Prostate gland (tissue), 2 donors: ENCODE data around the gene SYDE1. TPM values are rescaled to one million over a fixed set of nuclear protein-coding genes. Genes with fewer than 3 reads are reported as not detected.

Experiments
- DNase-seq: peaks from one replicate; pipeline ENCODE4 v3.0.0-alpha.2; 2019; ENCODE audit warnings: low spot score
- H3K27ac ChIP-seq, 2 donors: fragments of 200-600 bp; sonication (generic); 2 replicates each; pipeline ENCODE4 v1.5.1; 2017 to 2019
- H3K27me3 ChIP-seq: fragments of 200-600 bp; sonication (generic); replicated peaks from 2 replicates; pipeline ENCODE4 v1.5.1; 2019; ENCODE audit not compliant: insufficient read depth
- H3K36me3 ChIP-seq, 2 donors: fragments of 200-600 bp; sonication (generic); 1 replicate in 1 of 2; 2 replicates in 1 of 2; pipeline versions ENCODE4 v1.5.1 to v1.8.1; 2017 to 2019
- H3K4me1 ChIP-seq: fragments of 200-600 bp; sonication (generic); replicated peaks from 2 replicates; pipeline ENCODE4 v1.5.1; 2019
- H3K4me3 ChIP-seq, 2 donors: fragments of 200-600 bp; sonication (generic); 2 replicates each; pipeline ENCODE4 v1.5.1; 2017 to 2019
- H3K9me3 ChIP-seq: fragments of 200-600 bp; sonication (generic); 2 replicates; pipeline ENCODE4 v1.5.1; 2017
- CTCF ChIP-seq, 4 experiments: fragments of 200-600 bp in 2 of 4; fragments of 450-650 bp in 2 of 4; sonication (generic) in 2 of 4; IDR thresholded peaks; 1 replicate in 3 of 4; 2 replicates in 1 of 4; pipeline ENCODE4 v1.5.1; 2016 to 2019; ENCODE audit warnings: antibody characterized with exemption in 4 of 4, mild to moderate bottlenecking in 2 of 4, moderate library complexity in 2 of 4
- POLR2A ChIP-seq: fragments of 450-650 bp; IDR thresholded peaks from one replicate; pipeline ENCODE4 v1.6.1; 2016; ENCODE audit warnings: antibody characterized with exemption, mild to moderate bottlenecking
- POLR2AphosphoS5 ChIP-seq: sonication (generic); formaldehyde crosslinking; IDR thresholded peaks from one replicate; pipeline ENCODE4 v1.6.1; 2017; ENCODE audit warnings: antibody characterized with exemption
- WGBS: methylation state at CpG from one replicate; pipeline ENCODE4 v1.1.5; 2018; 5-methylcytosine and 5-hydroxymethylcytosine counted together
- intact Hi-C: fragments of 100-400 bp; cut with DNase I; formaldehyde crosslinking; loops from one replicate; pipeline ENCODE4 v1.14.2; 2022
- total RNA-seq, 2 donors: library from RNA; depleted of rRNA; stranded (reverse); fragments of >200 nt; gene quantifications; one replicate each; pipeline ENCODE4 v1.1.0, GENCODE V29; 2016

The SYDE1 gene
- total RNA-seq, 2 donors from 2014 or later, result 12.2 to 30.4 TPM

DNA sequence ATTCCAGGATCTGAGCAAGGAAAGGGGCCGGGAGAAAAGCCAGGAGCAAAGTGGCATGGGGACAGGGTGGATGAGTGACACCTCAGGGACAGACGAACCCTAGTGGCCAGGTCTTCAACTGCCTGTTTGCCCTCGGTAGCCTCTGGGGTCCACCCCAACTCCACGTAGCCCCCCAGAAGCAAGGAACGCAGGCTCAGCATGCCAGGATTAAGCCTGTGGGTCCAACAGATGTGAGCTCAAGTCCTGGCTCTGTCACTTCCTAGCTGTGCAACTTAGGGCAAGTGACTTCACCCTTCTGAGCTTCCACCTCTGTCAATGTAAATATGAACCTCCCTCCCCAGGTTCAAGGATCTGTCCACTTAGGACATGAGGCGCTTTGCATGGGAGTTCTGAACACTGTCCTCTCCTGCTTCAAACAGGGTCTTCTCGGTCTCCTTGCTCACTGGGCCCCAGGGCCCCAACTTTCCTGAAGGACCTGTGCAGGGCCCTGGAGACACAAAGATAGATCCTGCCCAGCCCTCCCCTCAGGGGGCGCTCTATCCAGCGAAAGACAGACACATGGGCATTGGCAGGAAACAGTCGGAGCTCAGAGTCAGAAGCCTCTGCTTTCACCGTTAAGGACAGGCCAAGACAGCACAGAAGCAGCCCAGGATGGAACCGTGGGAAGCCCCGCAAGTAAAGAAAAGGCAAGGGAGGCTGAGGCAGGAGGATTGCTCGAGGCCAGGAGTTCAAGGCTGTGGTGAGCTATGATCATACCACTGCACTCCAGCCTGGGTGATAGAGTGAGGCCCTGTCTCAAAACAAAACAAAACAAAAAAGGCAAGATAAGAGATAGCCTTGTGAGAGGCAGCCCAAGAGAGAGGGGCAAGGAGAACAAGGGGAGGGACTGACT lies 13.2 kb downstream of the SYDE1 start:
- 89% methylated on average over 14 of the region's 14 CpGs for WGBS
- Histone ChIP-seq H3K4me3 (no peak overlapping the region), H3K4me1 (no peaks in the 10 kb centered on the region), H3K9me3 (no peaks in the 10 kb centered on the region), H3K36me3 (peaks cover 0 to 11% of the 10 kb centered on the region in 2 donors), H3K27me3 (no peaks in the 10 kb centered on the region), H3K27ac (no peak overlapping the region)
- no peak for DNase-seq
- no peak for TF ChIP-seq POLR2A
- TF ChIP-seq CTCF (IDR thresholded peaks at IDR 0.05), result no peak
- intact Hi-C loops, result no loop called here

GRCh38 chr19:15122331-15123030 lies 15.3 kb downstream of the SYDE1 start:
- TF ChIP-seq POLR2AphosphoS5, result no peak
- TF ChIP-seq POLR2A, result no peak
- no peak for TF ChIP-seq CTCF (IDR thresholded peaks at IDR 0.05)
- DNase-seq, result no peak
- Histone ChIP-seq H3K27ac (no peak overlapping the region), H3K27me3 (no peaks in the 10 kb centered on the region), H3K9me3 (no peaks in the 10 kb centered on the region), H3K36me3 (peaks cover 0 to 4% of the 10 kb centered on the region in 2 donors), H3K4me1 (no peaks in the 10 kb centered on the region), H3K4me3 (no peak overlapping the region)
- 97% methylated on average over 21 of the region's 21 CpGs for WGBS
- intact Hi-C loops, result no loop called here

DNA sequence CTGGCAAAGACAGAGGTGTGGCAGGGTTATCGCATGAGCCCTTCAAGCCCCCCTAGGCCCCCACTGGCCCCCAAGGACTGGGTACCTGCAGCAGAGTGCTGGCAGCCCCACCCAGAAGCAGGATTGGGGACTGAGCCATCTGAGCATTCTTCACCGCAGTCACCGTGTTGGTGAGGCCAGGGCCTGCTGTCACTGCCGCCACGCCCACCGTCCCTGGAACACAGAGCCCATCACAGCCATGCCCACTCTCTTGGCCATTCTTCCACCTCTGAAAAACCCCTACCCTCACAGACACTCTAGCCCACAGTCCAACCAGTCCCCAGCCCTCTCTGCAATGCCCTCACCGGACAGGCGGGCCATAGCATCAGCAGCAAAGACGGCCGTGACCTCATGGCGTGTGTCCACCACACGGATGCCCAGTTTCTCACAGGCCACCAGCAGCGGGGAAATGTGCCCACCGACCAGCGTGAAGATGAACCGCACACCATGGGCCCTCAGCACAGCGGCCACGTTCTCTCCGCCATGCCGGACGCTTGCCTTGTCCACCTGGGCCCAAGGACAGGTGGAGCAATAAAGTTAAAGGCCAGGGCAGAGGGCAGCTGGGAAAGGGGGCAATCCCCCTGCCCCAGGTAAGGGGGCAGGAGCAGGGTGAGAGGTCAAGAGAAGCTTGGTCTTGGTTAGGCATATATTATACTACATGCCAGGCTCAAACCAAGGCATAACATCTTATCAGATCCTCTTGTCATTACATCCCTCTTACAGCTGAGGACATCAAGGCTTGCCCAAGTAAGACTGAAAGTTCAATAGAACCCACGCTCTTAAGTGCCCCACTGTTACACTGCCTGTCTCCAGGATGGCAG lies 16.1 kb downstream of the SYDE1 start:
- no peaks in the 10 kb centered on the region for H3K36me3 ChIP-seq
- no peaks in the 10 kb centered on the region for H3K27me3 ChIP-seq
- no peak overlapping the region for H3K27ac ChIP-seq
- H3K4me3 ChIP-seq, result no peak overlapping the region
- intact Hi-C loops, result no loop called here
- H3K9me3 ChIP-seq, result no peaks in the 10 kb centered on the region
- WGBS, result 91% methylated on average over 22 of the region's 22 CpGs
- TF ChIP-seq POLR2AphosphoS5 (no peak), POLR2A (no peak), CTCF (IDR thresholded peaks at IDR 0.05) (no peak)
- no peak for DNase-seq
- no peaks in the 10 kb centered on the region for H3K4me1 ChIP-seq

GRCh38 chr19:15123900-15124299 lies 16.7 kb downstream of the SYDE1 start:
- 15% methylated on average over 5 of the region's 5 CpGs for WGBS
- intact Hi-C loops, result no loop called here
- DNase-seq, result peak; percentile 28
- TF ChIP-seq POLR2AphosphoS5, result no peak
- H3K9me3 ChIP-seq, result no peaks in the 10 kb centered on the region
- H3K27me3 ChIP-seq, result no peaks in the 10 kb centered on the region
- peak overlapping the region; percentile 82 to 84 for H3K27ac ChIP-seq
- no peaks in the 10 kb centered on the region for H3K4me1 ChIP-seq
- H3K36me3 ChIP-seq, result no peaks in the 10 kb centered on the region
- no peak overlapping the region for H3K4me3 ChIP-seq
